Muscle layer of duodenum (tissue), 2 donors: Measurements from ENCODE around the gene GEMIN8.
A peak's percentile ranks its signal among the peaks of the same experiment; 100 is the strongest.

ENCODE experiments used
- H3K27ac ChIP-seq: one replicate; pipeline ENCODE4 v1.7.0; 2013; ENCODE audit warnings: mild to moderate bottlenecking, low read length
- H3K27me3 ChIP-seq: one replicate; pipeline ENCODE4 v1.7.0; 2013; ENCODE audit warnings: low read depth, mild to moderate bottlenecking, control low read depth, low read length
- H3K36me3 ChIP-seq, 2 donors: one replicate each; pipeline ENCODE4 v1.7.0; 2013; ENCODE audit warnings: low read length in 2 of 2, control low read depth in 1 of 2, mild to moderate bottlenecking in 1 of 2; ENCODE audit not compliant: insufficient read depth in 2 of 2, control insufficient read depth in 1 of 2
- H3K4me1 ChIP-seq, 2 donors: one replicate each; pipeline ENCODE4 v1.7.0; 2013; ENCODE audit warnings: low read length in 2 of 2, mild to moderate bottlenecking in 2 of 2, control low read depth in 1 of 2, moderate library complexity in 1 of 2; ENCODE audit not compliant: insufficient read depth in 2 of 2, control insufficient read depth in 1 of 2
- H3K4me3 ChIP-seq, 2 donors: one replicate each; pipeline ENCODE4 v1.7.0; 2013; ENCODE audit warnings: low read length in 2 of 2, low read depth in 1 of 2, mild to moderate bottlenecking in 1 of 2
- H3K9me3 ChIP-seq, 2 donors: one replicate each; pipeline ENCODE4 v1.7.0; 2013; ENCODE audit warnings: low read length in 2 of 2, control low read depth in 1 of 2, mild to moderate bottlenecking in 1 of 2; ENCODE audit not compliant: control insufficient read depth in 1 of 2
- donor health status: healthy.

The GEMIN8 gene

DNA sequence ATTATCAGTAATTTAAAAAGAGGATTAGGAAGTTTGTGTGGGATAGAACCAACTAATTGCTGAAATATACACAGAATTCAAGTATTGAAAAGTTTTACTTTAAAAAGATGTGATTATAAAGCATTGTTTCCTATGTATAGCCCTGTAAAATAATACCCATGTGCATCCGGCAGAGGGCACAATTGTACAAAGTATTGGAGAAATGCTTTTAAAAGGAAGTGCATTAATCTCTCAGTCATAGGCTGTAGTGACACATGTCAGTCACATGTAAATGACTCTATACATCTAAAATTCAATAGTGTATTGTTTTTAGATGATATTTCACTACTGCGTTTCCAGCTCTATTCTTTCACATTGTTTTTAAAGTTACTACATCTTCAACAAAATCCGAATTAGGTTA, 9.7 kb upstream of the GEMIN8 start:
- no peaks in the 10 kb centered on the region for H3K36me3 ChIP-seq
- H3K4me1 ChIP-seq: no peaks in the 10 kb centered on the region
- H3K4me3 ChIP-seq: no peak overlapping the region
- no peak overlapping the region for H3K27ac ChIP-seq
- H3K27me3 ChIP-seq: no peaks in the 10 kb centered on the region
- no peaks in the 10 kb centered on the region for H3K9me3 ChIP-seq

DNA sequence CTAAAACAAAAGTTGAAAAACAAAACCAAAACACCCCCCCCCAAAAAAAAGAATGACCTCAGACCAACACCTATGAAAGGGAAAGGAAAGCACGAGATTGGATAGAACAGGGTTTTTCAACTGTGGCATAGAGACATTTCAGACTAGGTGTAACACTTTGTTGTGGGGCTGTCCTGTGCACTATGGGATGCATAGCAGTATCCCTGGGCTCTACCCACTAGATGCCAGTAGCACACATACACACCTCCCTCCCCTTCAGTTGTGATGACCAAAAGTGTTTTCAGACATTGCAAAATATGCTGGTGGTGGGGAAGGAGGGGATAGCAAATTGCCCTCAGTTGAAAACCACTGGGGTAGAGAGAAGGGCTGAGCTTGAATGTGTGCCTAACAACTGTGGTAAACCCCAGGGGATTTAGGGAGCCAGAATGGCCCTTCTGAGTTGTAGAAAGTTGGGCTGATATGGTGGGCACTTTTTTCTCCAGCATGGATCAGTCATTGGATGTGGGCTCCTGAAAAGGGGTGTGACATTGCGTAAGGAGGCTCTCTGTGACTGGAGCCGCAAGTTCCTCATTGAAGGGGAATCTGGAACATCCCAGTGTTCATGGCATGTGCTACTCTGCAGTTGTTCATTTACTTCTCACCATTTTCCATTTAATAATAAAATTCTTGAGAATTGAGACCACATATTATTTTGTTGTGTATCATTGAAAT, 8.8 kb upstream of the GEMIN8 start:
- H3K27ac ChIP-seq: no peak overlapping the region
- H3K4me3 ChIP-seq: no peak overlapping the region
- no peaks in the 10 kb centered on the region for H3K9me3 ChIP-seq
- no peaks in the 10 kb centered on the region for H3K4me1 ChIP-seq
- no peaks in the 10 kb centered on the region for H3K27me3 ChIP-seq
- H3K36me3 ChIP-seq: no peaks in the 10 kb centered on the region

DNA sequence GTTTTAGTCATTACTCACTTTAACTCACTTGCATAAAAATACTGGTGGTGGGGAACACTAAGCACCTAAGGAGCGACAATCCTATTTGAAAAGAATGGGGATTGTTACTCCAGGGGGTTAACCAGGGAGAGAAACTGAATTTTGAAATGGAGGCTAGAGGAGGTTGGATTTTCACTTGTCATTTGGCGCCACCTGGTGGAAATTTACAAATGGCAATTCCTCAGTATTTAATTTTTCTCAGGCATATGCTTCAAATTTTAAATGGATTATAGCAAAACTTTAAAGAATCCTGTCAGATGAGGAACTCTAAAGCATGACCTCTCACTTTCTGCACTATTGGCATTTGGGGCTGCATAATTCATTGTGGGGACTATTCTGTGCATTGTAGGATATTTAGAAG, 2.7 kb upstream of the GEMIN8 start:
- H3K36me3 ChIP-seq: no peaks in the 10 kb centered on the region
- no peak overlapping the region for H3K4me3 ChIP-seq
- peaks cover 0 to 9% of the 10 kb centered on the region in 2 donors for H3K4me1 ChIP-seq
- no peaks in the 10 kb centered on the region for H3K9me3 ChIP-seq
- no peak overlapping the region for H3K27ac ChIP-seq
- no peaks in the 10 kb centered on the region for H3K27me3 ChIP-seq

DNA sequence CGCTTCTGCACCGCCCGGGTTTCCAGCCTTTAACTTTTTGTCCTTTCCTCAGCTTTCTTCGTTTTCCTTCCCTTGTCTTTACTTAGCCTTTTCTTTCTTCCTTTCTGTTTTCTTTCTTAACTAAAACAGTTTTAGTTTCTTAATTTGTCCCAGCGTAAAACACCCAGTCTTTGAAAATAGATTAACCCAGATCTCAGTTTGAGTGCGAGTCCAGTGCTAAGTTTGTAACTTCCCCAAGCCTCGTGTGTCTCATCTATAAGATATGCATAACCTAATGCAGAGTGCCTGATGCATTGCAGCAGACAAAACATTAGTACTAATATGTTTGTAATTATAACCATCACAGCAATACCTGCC, 460 bp upstream of the GEMIN8 start:
- Histone ChIP-seq H3K9me3 (no peaks in the 10 kb centered on the region), H3K36me3 (no peaks in the 10 kb centered on the region), H3K27me3 (no peaks in the 10 kb centered on the region), H3K4me3 (peak overlapping the region; percentile 63 to 64), H3K27ac (peak overlapping the region; percentile 92), H3K4me1 (peaks cover 0 to 13% of the 10 kb centered on the region in 2 donors)

DNA sequence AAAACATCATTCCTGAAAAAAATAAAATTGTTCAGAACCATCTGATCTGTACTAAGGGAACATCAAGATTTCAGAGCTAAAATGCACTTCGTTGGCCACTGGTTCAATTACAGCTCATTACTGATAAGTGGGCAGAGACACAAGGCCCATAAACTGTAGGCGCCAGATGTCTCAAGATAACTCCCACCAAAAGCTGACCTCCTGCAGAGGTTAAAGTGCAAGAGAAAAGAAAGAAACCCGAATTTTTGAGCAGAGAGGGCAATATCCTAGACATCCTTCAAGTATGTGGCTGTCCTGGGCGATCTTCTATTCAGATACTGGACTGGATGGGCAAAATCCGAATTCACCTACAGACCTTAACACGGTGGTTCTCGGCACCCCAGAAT, 660 bp downstream of the GEMIN8 start:
- H3K27me3 ChIP-seq: no peaks in the 10 kb centered on the region
- H3K4me1 ChIP-seq: peaks cover 0 to 13% of the 10 kb centered on the region in 2 donors

DNA sequence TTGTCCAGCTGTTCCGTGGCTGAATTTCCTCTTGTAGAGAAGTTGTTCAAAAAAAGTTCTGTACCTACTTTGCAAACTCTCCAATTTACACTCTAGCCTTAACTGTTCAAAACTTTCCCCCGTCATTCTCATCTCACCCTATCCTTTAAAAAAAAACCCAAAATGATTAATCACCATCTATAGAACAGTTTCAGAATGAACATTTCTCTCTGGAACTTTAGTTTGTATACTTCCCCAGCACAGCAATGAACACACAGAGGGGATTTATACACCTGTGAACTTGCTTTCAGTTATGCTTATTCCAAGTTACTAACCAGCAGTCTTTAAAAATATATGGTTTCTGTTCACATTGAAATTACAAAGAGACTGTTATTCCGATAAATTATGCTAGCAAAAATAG, 1.2 kb downstream of the GEMIN8 start:
- Histone ChIP-seq H3K36me3 (no peaks in the 10 kb centered on the region), H3K4me1 (peaks cover 0 to 13% of the 10 kb centered on the region in 2 donors), H3K27ac (peak overlapping the region; percentile 69), H3K4me3 (peak overlapping the region; percentile 63 to 73), H3K9me3 (no peaks in the 10 kb centered on the region), H3K27me3 (no peaks in the 10 kb centered on the region)

More for the DNA sequence above, 660 bp downstream of the GEMIN8 start:
- H3K36me3 ChIP-seq: no peaks in the 10 kb centered on the region
- peak overlapping the region; percentile 69 for H3K27ac ChIP-seq
- H3K9me3 ChIP-seq: no peaks in the 10 kb centered on the region
- H3K4me3 ChIP-seq: peak overlapping the region; percentile 63 to 73

DNA sequence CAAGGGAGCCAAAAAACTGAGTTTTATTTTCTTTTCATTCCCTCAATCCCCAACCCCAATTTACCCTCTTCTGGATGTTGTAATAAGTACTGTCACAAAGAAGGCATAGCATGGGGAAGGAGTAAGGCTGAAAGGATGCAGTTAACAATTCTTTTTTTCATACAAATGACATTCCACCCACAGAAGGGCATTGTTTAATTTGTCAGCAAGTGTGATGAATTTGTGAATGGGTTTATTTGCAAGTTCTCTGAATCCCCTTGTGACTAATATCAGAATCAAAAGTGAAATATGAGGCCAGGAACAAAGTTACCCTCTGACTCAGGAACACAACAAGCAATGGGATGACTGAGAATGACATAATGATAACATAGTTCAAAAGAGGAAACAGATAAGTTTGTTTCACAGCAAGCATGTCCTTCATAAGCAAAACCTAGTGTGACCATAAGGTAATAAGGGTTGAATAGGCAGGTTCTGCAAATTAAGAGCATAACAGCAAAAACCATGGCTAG, 2.1 kb downstream of the GEMIN8 start:
- H3K9me3 ChIP-seq: no peaks in the 10 kb centered on the region
- no peaks in the 10 kb centered on the region for H3K36me3 ChIP-seq
- peak overlapping the region; percentile 51 for H3K27ac ChIP-seq
- no peaks in the 10 kb centered on the region for H3K27me3 ChIP-seq
- no peak overlapping the region for H3K4me3 ChIP-seq
- peaks cover 0 to 11% of the 10 kb centered on the region in 2 donors for H3K4me1 ChIP-seq

DNA sequence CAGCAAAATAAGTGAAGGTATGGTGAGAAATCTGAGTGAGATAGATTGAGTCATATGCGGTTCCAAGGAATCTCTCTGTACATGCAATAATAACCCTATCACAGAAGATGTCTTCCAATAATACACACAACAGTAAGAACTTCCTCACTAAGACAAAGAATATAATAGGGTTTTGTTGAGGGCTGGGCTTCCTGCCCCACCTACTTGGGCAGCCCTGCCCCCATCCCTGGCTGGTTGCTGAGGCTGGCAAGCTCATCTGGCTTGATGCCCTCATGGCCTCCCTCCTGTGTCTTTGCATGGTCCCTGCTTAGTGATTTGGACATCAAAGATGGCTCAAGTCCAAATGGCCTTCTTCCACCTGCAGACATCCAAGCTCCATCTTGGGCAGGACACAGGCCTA, 2.7 kb downstream of the GEMIN8 start:
- no peaks in the 10 kb centered on the region for H3K27me3 ChIP-seq
- peaks cover 0 to 10% of the 10 kb centered on the region in 2 donors for H3K4me1 ChIP-seq
- H3K4me3 ChIP-seq: no peak overlapping the region
- no peaks in the 10 kb centered on the region for H3K9me3 ChIP-seq
- H3K36me3 ChIP-seq: no peaks in the 10 kb centered on the region
- H3K27ac ChIP-seq: peak overlapping the region; percentile 16

DNA sequence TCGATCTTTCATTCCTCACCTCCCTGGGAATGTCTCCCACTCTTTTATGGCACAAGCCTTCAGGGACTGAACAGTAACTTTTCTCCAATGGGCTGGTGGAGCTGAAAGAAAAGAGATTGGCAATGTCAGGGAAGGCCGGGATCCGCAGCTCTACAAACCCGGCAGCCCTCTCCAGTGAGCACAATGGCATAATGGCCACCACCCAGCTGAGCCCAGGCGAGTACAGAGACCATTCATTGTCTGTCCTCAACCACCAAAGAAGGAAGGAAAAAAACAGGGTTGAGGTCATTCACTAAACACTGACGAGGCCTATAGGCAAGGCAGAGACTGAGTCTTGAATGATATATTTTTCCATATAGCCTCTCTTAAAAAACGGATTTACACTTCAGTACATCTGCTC, 3.6 kb downstream of the GEMIN8 start:
- H3K27me3 ChIP-seq: no peaks in the 10 kb centered on the region
- H3K4me3 ChIP-seq: no peak overlapping the region
- peaks cover 0 to 10% of the 10 kb centered on the region in 2 donors for H3K4me1 ChIP-seq
- H3K9me3 ChIP-seq: no peaks in the 10 kb centered on the region
- H3K36me3 ChIP-seq: no peaks in the 10 kb centered on the region
- H3K27ac ChIP-seq: no peak overlapping the region

DNA sequence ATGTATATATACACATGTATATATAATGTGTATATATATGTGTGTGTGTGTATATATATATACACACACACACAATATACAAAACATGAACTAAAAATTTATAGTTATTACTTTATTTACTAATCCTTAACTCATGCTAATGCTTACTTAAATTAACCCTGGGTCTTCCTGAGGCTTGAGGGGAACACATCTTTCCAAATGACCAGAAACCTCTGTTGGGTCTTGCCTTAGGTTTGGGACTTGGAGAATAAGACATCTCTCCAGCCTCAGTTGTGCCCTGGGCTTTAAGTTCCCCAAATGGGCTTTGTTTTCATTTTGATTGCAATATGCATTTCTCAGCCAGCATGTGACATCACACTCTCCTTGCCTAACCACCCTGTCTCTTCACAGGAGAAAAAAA, 7.7 kb downstream of the GEMIN8 start:
- Histone ChIP-seq H3K27ac (no peak overlapping the region), H3K4me1 (peaks cover 0 to under 1% of the 10 kb centered on the region in 2 donors), H3K36me3 (peaks cover 0 to 8% of the 10 kb centered on the region in 2 donors), H3K27me3 (no peaks in the 10 kb centered on the region), H3K9me3 (no peaks in the 10 kb centered on the region), H3K4me3 (no peak overlapping the region)

DNA sequence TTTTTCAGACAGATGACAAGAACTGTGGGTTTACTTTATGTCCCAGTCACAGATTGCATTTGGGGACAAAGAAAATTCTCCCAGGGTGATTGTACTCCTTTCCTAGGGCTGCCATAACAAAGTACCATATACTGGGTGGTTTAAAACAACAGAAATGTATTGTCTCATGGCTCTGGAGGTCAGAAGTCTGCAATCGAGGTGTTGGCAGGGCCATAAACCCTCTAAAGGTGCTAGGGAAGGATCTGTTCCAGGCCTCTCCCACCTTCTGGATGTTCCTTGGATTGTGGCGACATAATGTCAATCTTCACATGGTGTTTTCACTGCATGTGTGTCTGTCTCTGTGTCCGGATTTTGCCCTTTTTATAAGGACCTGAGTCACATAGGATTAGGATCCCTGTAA, 12.3 kb downstream of the GEMIN8 start:
- Histone ChIP-seq H3K27ac (no peak overlapping the region), H3K36me3 (peaks cover 5 to 9% of the 10 kb centered on the region in 2 donors), H3K27me3 (no peaks in the 10 kb centered on the region), H3K4me1 (no peaks in the 10 kb centered on the region), H3K9me3 (no peaks in the 10 kb centered on the region), H3K4me3 (no peak overlapping the region)

DNA sequence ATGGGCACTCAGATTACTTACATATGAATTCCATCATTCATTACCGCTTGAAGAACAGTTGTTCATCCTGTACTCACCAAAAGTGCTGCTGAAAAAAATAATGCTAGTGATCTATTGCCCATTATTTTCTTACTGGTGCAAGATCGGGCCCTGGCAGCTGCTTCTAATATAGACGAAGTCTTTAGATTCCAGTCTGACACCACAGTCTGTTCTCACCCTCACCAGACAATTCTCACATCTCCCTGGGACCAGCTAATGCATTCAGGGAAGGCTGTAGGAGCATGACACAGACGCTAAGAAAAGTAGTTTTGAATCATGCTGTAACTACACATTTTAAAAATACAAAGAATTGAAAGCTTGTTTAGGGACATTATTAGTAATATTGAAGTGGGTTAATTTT, 13.8 kb downstream of the GEMIN8 start:
- Histone ChIP-seq H3K9me3 (no peaks in the 10 kb centered on the region), H3K4me3 (no peak overlapping the region), H3K27me3 (no peaks in the 10 kb centered on the region), H3K36me3 (peaks cover 5 to 9% of the 10 kb centered on the region in 2 donors), H3K4me1 (no peaks in the 10 kb centered on the region), H3K27ac (no peak overlapping the region)
